ENCODE results near the gene SEC24A.
"Not testable (repeated sequence)": the region's sequence is repeated elsewhere in the genome, so short reads cannot be mapped to it uniquely, and the experiment has no call there.

GRCh38 chr5:134635366-134635765 lies 13.2 kb upstream of the SEC24A start:
- TF ChIP-seq CTCF (IDR thresholded peaks at IDR 0.05; ENCODE audit: low read depth, low read length); EZH2phosphoT487 (IDR thresholded peaks at IDR 0.05; ENCODE audit: low read depth): not testable (repeated sequence)

Data from OCI-LY3 (cell line).